Testis (tissue), 2 donors: ENCODE results near the gene ACTA1.

ENCODE experiments used
- POLR2A ChIP-seq: fragments of 450-650 bp; IDR thresholded peaks from one replicate; pipeline ENCODE4 v1.6.1; 2017; ENCODE audit warnings: antibody characterized with exemption, mild to moderate bottlenecking, moderate library complexity
- TF ChIP-seq, protein P1 (sequence below), 3 experiments: fragments of 450-650 bp in 2 of 3; fragments of 200-600 bp in 1 of 3; sonication (generic) in 1 of 3; IDR thresholded peaks; one replicate each; pipeline ENCODE4 v1.5.1; 2016 to 2019; ENCODE audit warnings: antibody characterized with exemption in 3 of 3, mild to moderate bottlenecking in 2 of 3, moderate library complexity in 1 of 3

- TF ChIP-seq, protein P1, sequence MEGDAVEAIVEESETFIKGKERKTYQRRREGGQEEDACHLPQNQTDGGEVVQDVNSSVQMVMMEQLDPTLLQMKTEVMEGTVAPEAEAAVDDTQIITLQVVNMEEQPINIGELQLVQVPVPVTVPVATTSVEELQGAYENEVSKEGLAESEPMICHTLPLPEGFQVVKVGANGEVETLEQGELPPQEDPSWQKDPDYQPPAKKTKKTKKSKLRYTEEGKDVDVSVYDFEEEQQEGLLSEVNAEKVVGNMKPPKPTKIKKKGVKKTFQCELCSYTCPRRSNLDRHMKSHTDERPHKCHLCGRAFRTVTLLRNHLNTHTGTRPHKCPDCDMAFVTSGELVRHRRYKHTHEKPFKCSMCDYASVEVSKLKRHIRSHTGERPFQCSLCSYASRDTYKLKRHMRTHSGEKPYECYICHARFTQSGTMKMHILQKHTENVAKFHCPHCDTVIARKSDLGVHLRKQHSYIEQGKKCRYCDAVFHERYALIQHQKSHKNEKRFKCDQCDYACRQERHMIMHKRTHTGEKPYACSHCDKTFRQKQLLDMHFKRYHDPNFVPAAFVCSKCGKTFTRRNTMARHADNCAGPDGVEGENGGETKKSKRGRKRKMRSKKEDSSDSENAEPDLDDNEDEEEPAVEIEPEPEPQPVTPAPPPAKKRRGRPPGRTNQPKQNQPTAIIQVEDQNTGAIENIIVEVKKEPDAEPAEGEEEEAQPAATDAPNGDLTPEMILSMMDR (IDR thresholded peaks at IDR 0.05), result no peak
- no peak for TF ChIP-seq POLR2A
Measured at GRCh38 chr1:229432905-229433304, 989 bp downstream of the ACTA1 start.
